ENCODE measurements around the gene SPIRE1.
"Not testable (repeated sequence)": the region's sequence is repeated elsewhere in the genome, so short reads cannot be mapped to it uniquely, and the experiment has no call there.

DNA sequence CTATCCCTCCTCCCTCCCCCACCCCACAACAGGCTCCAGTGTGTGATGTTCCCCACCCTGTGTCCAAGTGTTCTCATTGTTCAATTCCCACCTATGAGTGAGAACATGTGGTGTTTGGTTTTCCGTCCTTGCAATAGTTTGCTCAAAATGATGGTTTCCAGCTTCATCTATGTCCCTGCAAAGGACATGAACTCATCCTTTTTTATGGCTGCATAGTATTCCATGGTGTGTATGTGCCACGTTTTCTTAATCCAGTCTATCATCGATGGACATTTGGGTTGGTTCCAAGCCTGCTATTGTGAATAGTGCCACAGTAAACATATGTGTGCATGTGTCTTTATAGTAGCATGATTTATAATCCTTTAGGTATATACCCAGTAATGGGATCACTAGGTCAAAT is 30.7 kb downstream of the SPIRE1 start:
- not testable (repeated sequence) for TF ChIP-seq ARNTL (CRISPR knock-in tag; IDR thresholded peaks at IDR 0.05; ENCODE audit: borderline replicate concordance, low read depth); CSRNP3 (CRISPR knock-in tag; IDR thresholded peaks at IDR 0.05); PATZ1 (CRISPR knock-in tag; IDR thresholded peaks at IDR 0.05; ENCODE audit: borderline replicate concordance); ZNF565 (CRISPR knock-in tag; conservative IDR thresholded peaks at IDR 0.05; ENCODE audit: low read depth); SNAI2 (CRISPR knock-in tag; IDR thresholded peaks at IDR 0.05)
